ENCODE data around the gene STK32C.
"Not testable (repeated sequence)": the region's sequence is repeated elsewhere in the genome, so short reads cannot be mapped to it uniquely, and the experiment has no call there.

STK32C gene

DNA sequence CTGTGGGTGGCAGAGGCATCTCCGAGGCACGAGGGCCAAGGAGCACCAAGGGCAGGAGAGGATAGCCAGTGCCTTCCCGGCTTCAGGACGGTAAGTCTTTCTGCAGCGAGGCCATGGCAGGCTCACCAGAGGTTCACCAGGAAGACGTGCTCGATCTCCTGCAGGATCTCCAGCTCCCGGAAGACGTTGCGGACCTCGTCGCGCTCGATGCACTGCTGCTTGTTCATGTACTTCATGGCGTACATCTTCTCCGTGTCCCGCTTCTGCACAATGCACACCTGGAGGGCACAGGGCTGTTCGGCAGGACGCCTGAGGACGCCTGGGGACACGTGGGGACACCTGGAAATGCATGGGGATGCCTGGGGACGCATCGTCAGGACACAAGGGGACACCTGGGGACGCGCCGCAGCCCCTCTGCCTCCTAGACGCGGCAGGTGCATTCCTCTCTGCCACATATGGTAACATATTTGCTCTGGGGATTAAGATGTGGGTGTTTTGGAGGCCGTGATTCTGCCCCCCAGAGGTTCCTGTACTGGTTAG lies 79.8 kb downstream of the STK32C start:
- DNase-seq: no peak

DNA sequence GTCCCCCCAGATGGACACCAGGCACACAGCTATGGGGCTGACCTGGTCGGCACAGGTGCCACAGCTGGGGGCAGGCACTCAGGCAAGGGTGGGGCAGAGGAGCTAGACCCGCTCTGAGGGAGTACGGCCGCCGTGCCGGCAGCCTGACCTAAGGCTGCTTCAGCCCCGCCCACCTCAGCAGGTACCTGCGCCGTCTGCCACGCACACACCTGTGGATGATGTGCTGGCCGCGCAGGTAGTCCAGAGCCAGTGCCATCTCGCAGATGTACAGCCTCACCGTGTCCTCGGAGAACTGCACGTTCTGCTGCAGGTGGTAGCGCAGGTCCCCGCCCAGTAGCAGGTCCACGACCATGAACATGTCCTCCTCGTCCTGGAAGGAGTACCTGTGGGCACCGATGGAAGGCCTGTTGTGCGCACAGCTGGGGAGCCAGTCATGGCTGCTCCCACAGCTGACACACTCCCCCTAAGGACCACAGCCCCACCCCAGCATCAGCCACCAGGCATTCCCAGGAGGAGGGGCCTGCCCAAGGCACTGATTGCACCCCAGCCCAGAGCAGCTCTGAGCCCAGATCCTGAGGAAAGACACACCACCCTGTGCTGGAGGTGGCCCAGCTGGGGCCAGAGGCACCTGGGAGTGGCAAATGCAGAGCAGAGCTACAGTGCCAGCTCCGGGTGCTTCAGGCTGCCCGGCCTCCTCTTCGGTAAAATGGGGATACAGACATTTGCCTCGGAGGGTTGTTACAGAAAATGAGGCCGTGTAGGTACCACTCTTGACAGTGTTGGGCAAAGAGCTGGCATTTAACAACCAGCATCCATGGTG lies 81.0 kb downstream of the STK32C start:
- DNase-seq: no peak

- DNase-seq: no peak
These were observed 81.9 kb downstream of the STK32C start for GRCh38 chr10:132225849-132226205.

GRCh38 chr10:132225073-132225848 lies 82.5 kb downstream of the STK32C start:
- DNase-seq: no peak

- DNase-seq: no peak
These were observed 83.2 kb downstream of the STK32C start for GRCh38 chr10:132224343-132225072.

DNA sequence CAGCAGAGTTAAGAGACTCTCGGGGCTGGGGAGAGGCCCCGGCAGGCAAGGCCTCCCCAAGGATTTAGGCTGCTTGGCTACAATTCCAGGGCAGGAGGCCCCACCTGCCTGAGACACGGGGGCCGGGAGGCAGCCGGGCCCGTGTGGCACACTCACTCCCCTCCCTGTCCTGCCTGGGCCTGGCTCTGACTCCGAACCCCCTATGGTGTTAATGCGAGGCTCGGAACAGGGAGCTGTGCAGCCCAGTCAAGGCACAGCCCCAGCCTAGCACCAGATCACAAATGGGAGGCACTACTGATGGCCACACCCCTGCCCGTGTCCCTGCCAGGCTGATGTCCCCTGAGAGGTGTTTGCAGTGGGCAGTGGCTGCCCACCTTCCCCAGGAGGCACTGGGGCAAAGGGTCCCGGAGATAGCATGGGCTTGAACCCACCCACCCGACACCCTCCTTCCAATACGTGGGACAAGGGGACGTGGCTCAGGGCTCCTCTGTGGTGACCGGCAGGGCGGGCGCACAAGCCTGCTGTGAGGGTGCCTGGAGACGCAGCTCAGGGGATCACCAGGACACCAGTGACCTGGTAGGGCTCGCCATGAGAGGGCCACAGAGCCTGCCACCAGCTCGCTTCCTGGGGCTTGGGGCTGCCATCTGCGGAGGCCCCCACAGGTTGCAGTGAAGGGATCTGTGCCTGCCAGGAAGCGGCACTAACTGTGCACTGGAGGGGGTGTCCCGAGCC lies 84.0 kb downstream of the STK32C start:
- DNase-seq: no peak

DNA sequence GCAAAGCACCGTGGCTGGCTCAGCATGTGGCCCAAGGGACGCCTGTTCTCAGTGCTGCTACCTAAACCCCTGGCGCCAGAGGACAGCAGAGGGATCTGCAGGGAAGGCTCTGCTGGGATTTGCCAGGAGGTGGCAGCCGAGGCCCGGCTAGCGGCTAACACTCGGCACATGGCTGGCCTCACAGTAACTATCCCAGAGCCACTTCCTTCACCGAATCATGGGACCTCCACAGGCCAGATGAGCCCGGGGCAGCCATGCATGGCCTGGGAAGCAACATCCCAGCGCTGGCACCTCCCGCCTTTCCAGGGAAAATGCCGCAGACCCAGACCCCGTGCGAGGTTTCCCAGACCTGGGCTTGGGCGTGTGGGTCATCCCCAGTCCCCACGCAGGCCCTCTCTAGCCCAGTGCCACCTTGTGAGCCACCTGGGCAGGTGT lies 84.6 kb downstream of the STK32C start:
- DNase-seq: peak; percentile 34

- no peak for DNase-seq
These were observed 85.0 kb downstream of the STK32C start for GRCh38 chr10:132222726-132223125.

DNA sequence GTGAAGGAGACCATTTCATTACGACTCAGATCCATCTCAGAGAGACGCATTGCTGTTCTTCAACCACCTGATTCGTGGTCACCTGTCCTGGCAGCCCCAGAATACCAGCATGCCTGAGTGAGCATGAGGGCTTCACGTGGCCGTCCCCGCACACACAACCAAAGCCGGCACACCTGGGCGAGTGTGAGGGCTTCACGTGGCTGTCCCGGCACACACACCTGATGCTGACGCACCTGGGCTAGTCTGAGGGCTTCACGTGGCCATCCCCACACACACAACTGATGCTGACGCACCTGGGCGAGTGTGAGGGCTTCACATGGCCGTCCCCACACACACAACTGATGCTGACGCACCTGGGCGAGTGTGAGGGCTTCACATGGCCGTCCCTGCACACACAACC lies 86.8 kb downstream of the STK32C start:
- DNase-seq: not testable (repeated sequence)

DNA sequence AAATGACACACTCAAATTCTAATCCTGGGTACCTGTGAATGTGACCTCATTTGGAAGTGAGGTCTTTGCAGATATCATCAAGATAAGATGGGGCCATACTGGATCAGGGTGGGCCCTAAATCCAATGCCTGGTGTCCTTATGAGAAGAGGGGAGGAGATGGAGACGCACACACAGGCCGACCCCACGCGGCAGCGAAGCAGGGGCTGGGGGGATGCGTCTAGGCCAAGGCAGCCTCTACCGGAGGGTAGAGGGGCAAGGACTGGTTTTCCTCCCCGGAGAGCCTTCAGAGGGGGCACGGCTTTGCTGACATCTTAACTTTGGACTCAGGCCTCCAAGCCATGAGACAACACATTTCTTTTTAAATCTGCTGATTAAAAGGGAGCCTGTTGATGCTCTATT lies 87.7 kb downstream of the STK32C start:
- DNase-seq: no peak

- no peak for DNase-seq
These were observed 88.3 kb downstream of the STK32C start for GRCh38 chr10:132219486-132219885.

DNA sequence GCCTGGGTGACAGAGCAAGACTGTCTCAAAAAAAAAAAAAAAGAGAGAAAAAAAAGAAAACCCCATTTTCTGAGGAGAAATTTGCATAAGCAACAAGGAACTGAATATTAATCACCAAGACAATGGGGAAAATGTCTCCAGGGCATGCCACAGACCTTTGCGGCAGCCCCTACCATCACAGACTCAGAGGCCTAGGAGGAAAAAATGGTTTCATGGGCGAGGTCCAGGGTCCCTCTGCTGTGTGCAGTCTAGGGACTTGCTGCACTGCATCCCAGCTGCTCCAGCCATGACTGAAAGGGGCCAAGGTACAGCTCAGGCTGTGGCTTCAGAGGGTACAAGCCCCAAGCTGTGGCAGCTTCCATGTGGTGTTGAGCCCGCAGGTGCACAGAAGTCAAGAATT lies 91.3 kb downstream of the STK32C start:
- not testable (repeated sequence) for DNase-seq

GRCh38 chr10:132213917-132214316 lies 93.8 kb downstream of the STK32C start:
- DNase-seq: no peak

- no peak for DNase-seq
These were observed 94.9 kb downstream of the STK32C start for GRCh38 chr10:132212816-132213215.

DNA sequence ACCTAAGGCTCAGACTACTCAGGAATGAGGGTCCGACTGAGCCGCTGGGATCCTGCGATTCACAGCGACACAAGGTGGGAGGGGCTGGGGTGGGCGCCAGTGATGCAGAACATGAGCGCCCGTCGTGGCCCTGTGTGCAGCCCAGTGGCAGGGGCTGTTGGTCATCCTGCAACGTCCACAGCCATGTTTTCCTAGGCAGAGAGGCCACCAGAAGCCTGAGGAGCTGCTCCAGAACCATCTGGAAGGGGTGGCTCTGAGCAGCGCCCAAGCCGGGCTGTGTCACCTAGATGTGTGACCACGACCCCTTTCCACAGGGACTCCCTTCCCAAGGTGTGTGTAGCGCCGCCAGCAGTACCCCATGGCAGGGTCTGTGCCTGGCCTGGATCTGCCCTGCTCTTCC lies 96.5 kb downstream of the STK32C start:
- DNase-seq: no peak

DNA sequence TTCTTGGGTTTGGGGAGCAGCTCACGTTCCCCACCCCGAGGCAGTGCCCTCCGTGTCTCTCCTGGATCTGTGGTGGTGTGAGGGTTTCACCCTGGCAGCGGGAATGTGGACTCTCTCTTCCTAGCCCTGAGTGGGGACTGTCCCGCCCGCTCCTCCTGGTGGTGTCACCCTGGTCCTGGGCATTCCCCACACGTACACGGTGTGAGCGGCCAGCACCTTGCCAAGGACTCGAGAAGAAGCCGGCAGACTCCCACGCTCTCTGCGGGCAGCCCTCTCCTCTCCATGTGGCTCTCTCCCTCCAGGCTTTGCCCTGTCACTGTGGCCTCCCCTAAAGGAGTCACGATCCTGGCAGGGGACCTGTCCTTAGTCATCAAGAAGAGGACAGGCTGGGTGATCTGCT lies 97.0 kb downstream of the STK32C start:
- no peak for DNase-seq

DNA sequence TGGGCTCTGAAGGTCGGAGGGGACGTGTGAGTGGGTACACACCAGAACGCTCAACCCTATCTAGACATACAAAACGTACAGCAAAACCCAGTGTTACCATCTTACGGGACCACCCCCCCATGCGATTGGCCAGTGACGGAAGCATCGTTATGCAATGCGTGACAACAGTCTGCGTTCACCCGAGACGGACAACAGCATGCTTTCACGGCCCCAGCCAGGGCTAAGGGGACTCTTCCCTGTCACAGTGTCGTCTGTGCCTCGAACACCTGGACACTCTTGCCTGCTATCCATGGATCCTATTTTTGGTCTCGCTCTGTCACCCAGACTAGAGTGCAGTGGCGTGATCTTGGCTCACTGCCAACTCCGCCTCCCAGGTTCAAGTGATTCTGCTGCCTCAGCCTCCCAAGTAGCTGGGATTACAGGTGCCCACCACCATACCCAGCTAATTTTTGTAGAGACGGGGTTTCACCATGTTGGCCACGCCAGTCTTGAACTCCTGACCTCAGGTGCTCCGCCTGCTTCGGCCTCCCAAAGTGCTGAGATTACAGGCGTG lies 97.7 kb downstream of the STK32C start:
- DNase-seq: no peak

GRCh38 chr10:132209130-132209529 lies 98.6 kb downstream of the STK32C start:
- DNase-seq: no peak

DNA sequence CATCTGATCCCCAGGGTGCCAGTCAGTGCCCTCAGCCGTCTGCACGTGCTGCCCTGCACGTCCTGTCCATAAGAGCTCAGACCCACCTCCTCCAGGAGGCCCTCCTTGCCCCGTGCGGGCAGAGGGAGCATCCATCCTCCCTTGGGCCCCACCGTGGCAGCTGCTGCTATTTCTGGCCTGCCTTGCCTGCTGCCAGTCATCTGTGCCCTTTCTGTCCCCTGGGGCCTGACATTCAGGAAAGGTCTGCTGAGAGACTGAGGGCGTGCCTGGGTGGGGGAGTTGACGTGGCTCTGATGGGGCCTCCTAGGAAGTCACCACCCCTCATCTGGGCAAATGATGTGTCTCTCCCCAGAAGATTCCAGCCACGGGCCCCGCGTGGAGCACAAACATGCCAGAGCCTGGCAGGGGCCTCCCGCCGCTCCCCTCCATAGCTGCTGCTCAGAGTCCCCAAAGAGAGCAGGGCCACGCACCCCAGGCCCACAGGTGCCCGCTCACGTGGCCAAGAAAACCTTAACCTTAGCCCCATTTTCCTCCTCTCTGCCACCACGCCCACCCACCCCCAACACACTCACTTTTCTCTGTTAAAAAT lies 99.2 kb downstream of the STK32C start:
- no peak for DNase-seq

- DNase-seq: no peak
These were observed 100.0 kb downstream of the STK32C start for GRCh38 chr10:132207536-132208461.

Measured in effector CD4-positive, alpha-beta T cell (primary cell).